GM12874 (cell line): ENCODE data around the gene ALDH1A3.

Experiments used
- TF ChIP-seq, protein P1 (sequence below): IDR thresholded peaks from 2 replicates; pipeline ENCODE4 v1.5.1; 2011; ENCODE audit warnings: low read depth, mild to moderate bottlenecking, control low read depth, low read length, moderate library complexity; ENCODE audit not compliant: insufficient read depth

The ALDH1A3 gene

DNA sequence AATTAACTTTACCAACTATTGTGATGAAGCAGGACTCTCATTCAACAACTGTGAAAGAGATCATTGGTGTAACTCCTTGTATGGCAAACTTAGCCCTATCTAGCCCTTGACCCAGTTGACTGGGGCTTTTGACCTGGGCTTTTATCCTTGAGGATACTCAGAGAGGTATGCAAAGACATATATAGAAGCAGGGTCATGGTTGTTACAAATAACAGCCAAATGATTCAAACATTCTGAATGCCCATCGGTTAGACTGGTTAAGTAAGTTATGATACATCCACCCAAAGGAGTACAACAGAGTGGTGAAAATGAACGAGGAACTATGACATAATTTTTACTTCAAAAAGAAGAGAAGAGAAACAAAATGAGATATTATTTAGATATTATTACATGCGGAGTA, 38.2 kb upstream of the ALDH1A3 start:
- TF ChIP-seq, protein P1, sequence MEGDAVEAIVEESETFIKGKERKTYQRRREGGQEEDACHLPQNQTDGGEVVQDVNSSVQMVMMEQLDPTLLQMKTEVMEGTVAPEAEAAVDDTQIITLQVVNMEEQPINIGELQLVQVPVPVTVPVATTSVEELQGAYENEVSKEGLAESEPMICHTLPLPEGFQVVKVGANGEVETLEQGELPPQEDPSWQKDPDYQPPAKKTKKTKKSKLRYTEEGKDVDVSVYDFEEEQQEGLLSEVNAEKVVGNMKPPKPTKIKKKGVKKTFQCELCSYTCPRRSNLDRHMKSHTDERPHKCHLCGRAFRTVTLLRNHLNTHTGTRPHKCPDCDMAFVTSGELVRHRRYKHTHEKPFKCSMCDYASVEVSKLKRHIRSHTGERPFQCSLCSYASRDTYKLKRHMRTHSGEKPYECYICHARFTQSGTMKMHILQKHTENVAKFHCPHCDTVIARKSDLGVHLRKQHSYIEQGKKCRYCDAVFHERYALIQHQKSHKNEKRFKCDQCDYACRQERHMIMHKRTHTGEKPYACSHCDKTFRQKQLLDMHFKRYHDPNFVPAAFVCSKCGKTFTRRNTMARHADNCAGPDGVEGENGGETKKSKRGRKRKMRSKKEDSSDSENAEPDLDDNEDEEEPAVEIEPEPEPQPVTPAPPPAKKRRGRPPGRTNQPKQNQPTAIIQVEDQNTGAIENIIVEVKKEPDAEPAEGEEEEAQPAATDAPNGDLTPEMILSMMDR, result no peak

DNA sequence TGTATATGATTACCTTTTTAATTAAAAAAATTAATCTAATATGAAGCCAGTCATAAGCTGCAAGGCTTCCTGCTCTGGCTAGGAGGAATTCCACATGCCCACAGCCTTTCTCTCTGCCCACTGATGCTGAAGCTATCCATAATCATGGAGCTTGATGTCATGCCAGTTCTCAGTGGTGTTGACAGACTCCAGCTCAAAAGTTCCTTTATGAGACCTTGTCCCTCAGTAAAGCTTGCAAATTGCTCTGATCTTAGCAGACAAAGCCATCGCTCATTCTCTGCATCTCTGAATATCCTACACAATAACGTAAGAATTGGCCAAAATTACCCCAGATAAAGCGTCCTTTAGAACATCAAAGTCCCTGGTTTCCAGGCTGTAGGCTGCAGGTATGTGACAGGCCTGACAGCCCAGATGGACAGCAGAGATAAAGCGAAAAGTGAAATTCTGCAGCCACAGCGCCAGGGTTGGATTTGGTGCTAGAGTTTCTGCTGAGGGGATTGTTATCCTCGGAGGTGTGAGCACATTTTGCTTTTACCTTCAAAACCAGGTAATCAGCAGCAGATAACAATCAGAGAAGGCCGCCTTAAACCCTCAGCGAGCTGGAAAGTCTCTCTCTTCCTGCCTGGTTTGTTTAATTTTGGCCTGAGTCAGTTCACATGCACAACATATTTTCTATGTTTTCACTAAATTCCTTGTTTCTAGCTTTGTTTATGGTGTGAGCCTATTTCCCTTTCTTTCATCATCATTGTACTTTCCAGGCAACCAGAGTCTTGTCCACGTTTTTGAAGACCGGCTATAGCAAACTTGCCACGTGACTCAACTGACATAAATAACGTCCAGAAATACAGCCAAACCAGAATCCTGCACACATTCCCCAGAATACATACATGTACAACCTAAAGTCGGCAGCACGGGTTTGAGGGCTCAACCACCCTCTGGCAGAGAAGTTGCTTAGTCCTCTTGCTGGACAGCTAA, 36.6 kb upstream of the ALDH1A3 start:
- TF ChIP-seq, protein P1, result no peak

DNA sequence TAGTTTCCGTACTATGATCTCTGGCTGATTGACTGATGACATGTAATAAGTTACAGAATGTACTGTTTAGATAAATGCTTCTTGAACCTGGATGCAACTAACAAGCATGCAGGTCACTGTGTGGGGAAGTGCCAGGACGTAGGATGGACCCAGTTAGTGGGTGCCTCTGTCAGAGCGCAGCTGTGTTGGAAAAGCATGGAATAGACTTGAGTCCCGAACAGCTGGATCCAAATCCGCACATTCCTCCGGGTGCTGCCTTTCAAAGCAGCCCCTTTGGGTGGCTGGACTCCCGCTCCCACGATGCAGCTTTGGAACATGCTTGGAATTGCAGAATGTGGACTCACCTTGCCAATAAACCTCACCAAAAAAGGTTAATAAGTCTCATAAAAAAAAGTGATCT, 35.5 kb upstream of the ALDH1A3 start:
- TF ChIP-seq, protein P1, result no peak

DNA sequence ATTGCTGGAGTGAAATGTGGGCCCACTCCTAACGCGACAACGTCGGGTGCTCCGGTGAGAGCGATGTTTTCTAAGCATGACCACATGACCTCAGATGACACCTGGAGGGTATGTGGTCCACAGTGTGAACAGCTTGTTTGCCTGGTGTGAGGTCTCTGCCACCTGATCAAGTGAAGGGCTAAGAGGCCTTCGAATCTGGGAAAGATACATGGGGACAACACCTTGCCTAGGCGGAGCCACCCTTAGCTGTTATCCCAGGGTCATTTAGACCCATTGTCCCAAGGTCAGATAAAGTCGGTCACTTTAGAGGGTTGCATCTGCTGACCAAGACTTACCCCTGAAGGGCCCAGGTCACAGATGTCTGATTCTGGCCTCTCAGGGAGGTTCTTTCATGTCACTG, 34.9 kb upstream of the ALDH1A3 start:
- TF ChIP-seq, protein P1, result no peak

DNA sequence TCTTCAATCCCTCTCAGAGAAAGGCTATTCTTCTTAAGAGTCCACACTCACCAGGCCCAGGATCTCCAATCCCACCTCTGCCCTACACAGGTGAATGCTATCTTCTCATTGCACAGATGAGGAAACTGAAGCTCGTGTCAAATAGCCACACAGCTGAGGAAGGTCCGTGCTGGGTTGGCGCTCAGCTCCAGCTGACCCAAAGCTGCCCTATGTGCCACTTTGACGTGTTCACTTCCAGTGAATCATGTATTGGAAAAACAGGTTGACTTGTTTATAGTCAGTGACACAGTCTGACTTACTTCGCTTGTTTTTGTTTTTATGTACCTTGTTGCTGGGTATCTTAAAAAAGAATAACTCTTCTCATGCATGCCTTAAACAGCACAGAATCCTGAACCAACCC, 32.4 kb upstream of the ALDH1A3 start:
- TF ChIP-seq, protein P1, result no peak

DNA sequence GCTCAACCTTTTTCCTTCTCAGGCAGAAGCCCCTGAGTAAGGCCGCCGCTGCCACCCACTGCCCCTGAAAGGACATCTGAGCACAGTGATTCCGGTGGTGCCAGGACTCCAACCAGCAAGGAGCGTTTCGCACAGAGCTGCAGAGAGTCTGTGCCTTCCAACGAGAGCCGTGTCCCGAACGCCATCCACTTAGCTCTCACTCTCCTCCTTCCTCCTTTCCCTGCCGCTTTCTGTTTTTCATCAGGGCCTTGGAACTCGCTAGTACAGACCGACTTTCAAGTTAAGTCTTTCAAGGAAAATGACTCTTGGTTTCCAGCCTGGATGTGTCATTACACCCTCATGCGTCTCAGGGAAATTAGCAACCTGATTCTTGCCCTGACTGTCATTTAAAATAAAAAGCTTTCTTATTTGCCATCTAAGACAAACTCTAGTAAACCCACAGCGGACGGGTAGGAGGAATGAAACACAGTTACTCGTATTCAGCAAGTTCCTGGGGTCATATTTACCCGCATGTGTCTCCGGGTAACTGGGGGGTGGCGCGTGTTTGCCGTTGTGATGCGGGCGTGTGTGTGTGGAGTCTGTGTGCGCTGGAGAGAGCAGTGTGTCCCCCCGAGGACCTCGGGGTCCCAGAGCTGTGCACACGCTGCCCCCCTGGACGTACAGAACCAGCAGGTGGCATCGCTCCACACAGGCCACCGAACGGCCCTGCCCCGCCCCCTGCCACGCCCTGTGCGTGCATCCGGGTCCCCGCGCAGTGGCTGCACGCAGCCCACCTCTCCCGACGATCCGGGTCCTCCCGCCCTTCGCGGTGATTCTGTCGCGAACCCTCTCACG, 30.4 kb upstream of the ALDH1A3 start:
- TF ChIP-seq, protein P1, result no peak

DNA sequence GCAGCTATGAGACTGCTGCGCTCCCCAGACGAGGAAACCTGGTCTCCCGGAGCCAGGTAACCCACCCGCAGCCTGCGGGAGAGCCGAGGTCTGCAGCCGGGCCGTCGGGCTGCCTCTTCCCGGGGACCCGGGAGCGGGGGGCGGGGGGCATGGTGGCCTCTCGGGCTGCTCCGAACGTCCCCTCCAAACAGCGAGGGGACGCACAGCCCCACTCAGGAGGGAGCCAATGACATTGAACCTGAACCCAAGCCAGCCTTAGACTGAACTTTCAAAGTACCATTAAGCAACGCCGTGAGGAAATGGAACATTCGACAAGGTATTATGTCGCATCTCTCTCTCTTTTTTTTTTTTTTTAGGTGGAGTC, 29.8 kb upstream of the ALDH1A3 start:
- TF ChIP-seq, protein P1, result no peak
